ENCODE measurements around the gene CST8.

GRCh38 chr20:23541776-23542175 lies 50.9 kb downstream of the CST8 start:
- TF ChIP-seq CTCF (conservative IDR thresholded peaks at IDR 0.05; ENCODE audit: low read depth in 2 of 2): no peak
- no peak for TF ChIP-seq POLR2AphosphoS5 (IDR thresholded peaks at IDR 0.05; ENCODE audit: low read depth)
- no peak for TF ChIP-seq EZH2phosphoT487 (IDR thresholded peaks at IDR 0.05; ENCODE audit: unreplicated experiment)
- TF ChIP-seq EZH2 (IDR thresholded peaks at IDR 0.05; ENCODE audit: low read depth, unreplicated experiment): no peak
- TF ChIP-seq NANOG (IDR thresholded peaks at IDR 0.05; ENCODE audit: borderline replicate concordance): no peak
- TF ChIP-seq, protein P1, sequence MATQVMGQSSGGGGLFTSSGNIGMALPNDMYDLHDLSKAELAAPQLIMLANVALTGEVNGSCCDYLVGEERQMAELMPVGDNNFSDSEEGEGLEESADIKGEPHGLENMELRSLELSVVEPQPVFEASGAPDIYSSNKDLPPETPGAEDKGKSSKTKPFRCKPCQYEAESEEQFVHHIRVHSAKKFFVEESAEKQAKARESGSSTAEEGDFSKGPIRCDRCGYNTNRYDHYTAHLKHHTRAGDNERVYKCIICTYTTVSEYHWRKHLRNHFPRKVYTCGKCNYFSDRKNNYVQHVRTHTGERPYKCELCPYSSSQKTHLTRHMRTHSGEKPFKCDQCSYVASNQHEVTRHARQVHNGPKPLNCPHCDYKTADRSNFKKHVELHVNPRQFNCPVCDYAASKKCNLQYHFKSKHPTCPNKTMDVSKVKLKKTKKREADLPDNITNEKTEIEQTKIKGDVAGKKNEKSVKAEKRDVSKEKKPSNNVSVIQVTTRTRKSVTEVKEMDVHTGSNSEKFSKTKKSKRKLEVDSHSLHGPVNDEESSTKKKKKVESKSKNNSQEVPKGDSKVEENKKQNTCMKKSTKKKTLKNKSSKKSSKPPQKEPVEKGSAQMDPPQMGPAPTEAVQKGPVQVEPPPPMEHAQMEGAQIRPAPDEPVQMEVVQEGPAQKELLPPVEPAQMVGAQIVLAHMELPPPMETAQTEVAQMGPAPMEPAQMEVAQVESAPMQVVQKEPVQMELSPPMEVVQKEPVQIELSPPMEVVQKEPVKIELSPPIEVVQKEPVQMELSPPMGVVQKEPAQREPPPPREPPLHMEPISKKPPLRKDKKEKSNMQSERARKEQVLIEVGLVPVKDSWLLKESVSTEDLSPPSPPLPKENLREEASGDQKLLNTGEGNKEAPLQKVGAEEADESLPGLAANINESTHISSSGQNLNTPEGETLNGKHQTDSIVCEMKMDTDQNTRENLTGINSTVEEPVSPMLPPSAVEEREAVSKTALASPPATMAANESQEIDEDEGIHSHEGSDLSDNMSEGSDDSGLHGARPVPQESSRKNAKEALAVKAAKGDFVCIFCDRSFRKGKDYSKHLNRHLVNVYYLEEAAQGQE (IDR thresholded peaks at IDR 0.05; ENCODE audit: unreplicated experiment): no peak

All from GM23338 (cell line).